Right atrium auricular region (tissue), 2 donors: ENCODE results near the gene AGGF1. TPM values are rescaled to one million over a fixed set of nuclear protein-coding genes. Genes with fewer than 3 reads are reported as not detected.

Experiments
- DNase-seq: peaks from one replicate; pipeline ENCODE4 v3.0.0-alpha.2; 2019; ENCODE audit warnings: low spot score
- H3K27ac ChIP-seq, 2 donors: fragments of 200-600 bp; sonication (generic); 1 replicate in 1 of 2; 2 replicates in 1 of 2; pipeline ENCODE4 v1.5.1; 2016 to 2019
- H3K27me3 ChIP-seq, 2 donors: fragments of 200-600 bp; sonication (generic); one replicate each; pipeline versions ENCODE4 v1.5.1 to v1.6.0; 2017 to 2019
- H3K36me3 ChIP-seq: fragments of 200-600 bp; sonication (generic); one replicate; pipeline ENCODE4 v1.5.1; 2016
- H3K4me1 ChIP-seq, 2 donors: fragments of 200-600 bp; sonication (generic); one replicate each; pipeline versions ENCODE4 v1.5.1 to v1.6.0; 2017 to 2019
- H3K4me3 ChIP-seq, 2 donors: fragments of 200-600 bp; sonication (generic); 1 replicate in 1 of 2; 2 replicates in 1 of 2; pipeline ENCODE4 v1.5.1; 2017 to 2019; ENCODE audit warnings: mild to moderate bottlenecking in 1 of 2, moderate library complexity in 1 of 2
- H3K9me3 ChIP-seq, 2 donors: fragments of 200-600 bp; sonication (generic); one replicate each; pipeline ENCODE4 v1.5.1; 2019
- CTCF ChIP-seq, 2 donors: fragments of 200-600 bp; sonication (generic); IDR thresholded peaks; one replicate each; pipeline ENCODE4 v1.5.1; 2019; ENCODE audit warnings: antibody characterized with exemption in 2 of 2
- total RNA-seq, 2 donors: library from RNA; depleted of rRNA; stranded (reverse); fragments of >200 nt; gene quantifications; one replicate each; pipeline ENCODE4 v1.1.0, GENCODE V29; 2016

The AGGF1 gene
- total RNA-seq, 2 donors from 2014 or later = 15.2 to 15.7 TPM

DNA sequence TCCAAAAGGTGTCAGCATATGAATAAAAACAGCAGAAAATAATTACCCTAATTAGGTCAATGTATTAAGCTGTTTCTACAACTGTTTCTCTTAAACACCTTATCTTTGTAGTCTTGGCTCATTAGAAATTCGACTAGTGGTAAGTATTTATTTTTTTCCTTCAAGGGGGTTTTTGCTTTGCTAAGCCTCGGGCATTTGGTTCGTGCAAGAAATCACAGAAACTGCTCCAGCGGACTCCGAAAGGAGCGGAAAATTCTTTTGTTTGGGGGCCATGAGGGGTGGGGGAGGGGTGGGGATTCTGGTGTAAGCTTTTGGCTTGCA is 56.1 kb downstream of the AGGF1 start:
- DNase-seq = no peak
- Histone ChIP-seq H3K27ac (peak overlapping the region; percentile 89 to 91), H3K4me3 (peak overlapping the region; percentile 71 to 72), H3K36me3 (peaks cover 7% of the 10 kb centered on the region), H3K4me1 (peaks cover 0 to 21% of the 10 kb centered on the region in 2 donors), H3K27me3 (no peaks in the 10 kb centered on the region), H3K9me3 (no peaks in the 10 kb centered on the region)
- TF ChIP-seq CTCF (IDR thresholded peaks at IDR 0.05) = no peak

- peak within 1 kb of the TSS; percentile 71 to 72 for H3K4me3 ChIP-seq
- H3K9me3 ChIP-seq = no peaks in the 10 kb centered on the region
- peaks cover 0 to 21% of the 10 kb centered on the region in 2 donors for H3K4me1 ChIP-seq
- TF ChIP-seq CTCF (IDR thresholded peaks at IDR 0.05) = no peak
- peak within 1 kb of the TSS; percentile 89 to 91 for H3K27ac ChIP-seq
- no peaks in the 10 kb centered on the region for H3K27me3 ChIP-seq
- peak; percentile 76 for DNase-seq
- peaks cover 7% of the 10 kb centered on the region for H3K36me3 ChIP-seq
These were observed 56.7 kb downstream of the AGGF1 start, which contains the start of gene ZBED3 for GRCh38 chr5:77086689-77087483. ZBED3 (minus strand) TSS chr5:77087285; CDS start chr5:77077878, 9,407 bp downstream.

- peak; percentile 61 for DNase-seq
- no peak for TF ChIP-seq CTCF (IDR thresholded peaks at IDR 0.05)
- peaks cover 0 to 21% of the 10 kb centered on the region in 2 donors for H3K4me1 ChIP-seq
- no peaks in the 10 kb centered on the region for H3K9me3 ChIP-seq
- peaks cover 7% of the 10 kb centered on the region for H3K36me3 ChIP-seq
- peak overlapping the region; percentile 71 to 72 for H3K4me3 ChIP-seq
- no peaks in the 10 kb centered on the region for H3K27me3 ChIP-seq
- peak overlapping the region; percentile 89 to 91 for H3K27ac ChIP-seq
These were observed 57.5 kb downstream of the AGGF1 start for GRCh38 chr5:77087484-77088261.

GRCh38 chr5:77095189-77095588 is 65.0 kb downstream of the AGGF1 start:
- DNase-seq = no peak
- Histone ChIP-seq H3K36me3 (no peaks in the 10 kb centered on the region), H3K9me3 (no peaks in the 10 kb centered on the region), H3K27me3 (no peaks in the 10 kb centered on the region), H3K4me3 (no peak overlapping the region), H3K27ac (no peak overlapping the region), H3K4me1 (no peaks in the 10 kb centered on the region)
- TF ChIP-seq CTCF (IDR thresholded peaks at IDR 0.05) = no peak

GRCh38 chr5:77101298-77101697 is 71.1 kb downstream of the AGGF1 start:
- Histone ChIP-seq H3K9me3 (no peaks in the 10 kb centered on the region), H3K4me3 (no peak overlapping the region), H3K27ac (no peak overlapping the region), H3K27me3 (no peaks in the 10 kb centered on the region), H3K36me3 (no peaks in the 10 kb centered on the region), H3K4me1 (no peaks in the 10 kb centered on the region)
- DNase-seq = no peak
- TF ChIP-seq CTCF (IDR thresholded peaks at IDR 0.05) = no peak
